A549 (cell line): ENCODE data around the gene SV2C. TPM values are rescaled to one million over a fixed set of nuclear protein-coding genes. Genes with fewer than 3 reads are reported as not detected.

Experiments
- ATAC-seq, 2 experiments: fragments of 200-7000 bp in 1 of 2; fragments of >200 bp in 1 of 2; cut with Nextera tagmentation in 1 of 2; cut with Tn5 transposase in 1 of 2; 3 replicates each; pipeline versions ENCODE4 v1.8.0 to v1.9.1; 2018 to 2020; ENCODE audit warnings: mild to moderate bottlenecking in 1 of 2, moderate library complexity in 1 of 2
- CTCF ChIA-PET: fragments of 300-600 bp; sonication (Branson Sonifier 250); formaldehyde crosslinking; extraction: SDS; loops from one replicate; lab custom pipeline; 2021; ENCODE audit warnings: antibody characterized with exemption, inconsistent platforms; lab: Yijun Ruan, JAX
- POLR2A ChIA-PET: fragments of 350-600 bp; formaldehyde crosslinking; extraction: SDS; loops from one replicate; lab custom pipeline; 2021; ENCODE audit warnings: antibody characterized with exemption, inconsistent platforms; lab: Yijun Ruan, JAX
- DNase-seq, 2 experiments: peaks; one replicate each; pipeline versions ENCODE4 v3.0.0 to v3.0.0-alpha.2; 2011 to 2016; ENCODE audit warnings: low read depth in 1 of 2, low spot score in 1 of 2
- FAIRE-seq: peaks from 2 replicates; lab custom pipeline; 2011; peaks lifted over from hg19 to GRCh38; lab: Jason Lieb, UNC
- H3K27ac ChIP-seq, 2 experiments: fragments of >200 bp; sonication (Bioruptor Twin); formaldehyde crosslinking; 3 replicates each; pipeline ENCODE4 v1.5.1; 2016 to 2017
- H3K4me1 ChIP-seq: fragments of >200 bp; sonication (Bioruptor Twin); formaldehyde crosslinking; 3 replicates; pipeline ENCODE4 v1.6.1; 2016
- H3K4me2 ChIP-seq: fragments of >200 bp; sonication (Bioruptor Twin); formaldehyde crosslinking; 3 replicates; pipeline ENCODE4 v1.6.1; 2016
- H3K4me3 ChIP-seq: fragments of >200 bp; sonication (Bioruptor Twin); formaldehyde crosslinking; 3 replicates; pipeline ENCODE4 v1.5.1; 2016
- H3K9me3 ChIP-seq: fragments of >200 bp; sonication (Bioruptor Twin); formaldehyde crosslinking; 3 replicates; pipeline ENCODE4 v1.6.1; 2016
- CBX2 ChIP-seq: fragments of 200-600 bp; sonication (generic); IDR thresholded peaks from 2 replicates; pipeline ENCODE4 v1.6.1; 2016; ENCODE audit warnings: low read depth, mild to moderate bottlenecking, borderline replicate concordance
- CEBPB ChIP-seq, 2 experiments: fragments of >200 bp in 1 of 2; sonication (Bioruptor Twin) in 1 of 2; formaldehyde crosslinking in 1 of 2; IDR thresholded peaks; 2 replicates each; pipeline ENCODE4 v1.6.1; 2012 to 2016
- CHD2 ChIP-seq: fragments of 150-350 bp; IDR thresholded peaks from 2 replicates; pipeline ENCODE4 v1.6.1; 2014; ENCODE audit warnings: low read length; ENCODE audit not compliant: partially characterized antibody
- CTCF ChIP-seq: fragments of >200 bp; sonication (Bioruptor Twin); formaldehyde crosslinking; IDR thresholded peaks from 3 replicates; pipeline ENCODE4 v1.5.1; 2016
- E2F6 ChIP-seq: IDR thresholded peaks from 2 replicates; pipeline ENCODE4 v1.6.1; 2012; ENCODE audit warnings: low read depth, borderline replicate concordance
- EHF ChIP-seq: fragments of 250-450 bp; sonication (Bioruptor Pico); IDR thresholded peaks from 2 replicates; pipeline ENCODE4 v1.5.0; 2020; ENCODE audit warnings: mild to moderate bottlenecking
- FOSB ChIP-seq: fragments of 250-450 bp; sonication (Bioruptor Pico); IDR thresholded peaks from 2 replicates; pipeline ENCODE4 v1.5.0; 2020; ENCODE audit warnings: mild to moderate bottlenecking, moderate library complexity
- FOXS1 ChIP-seq: fragments of 250-450 bp; sonication (Bioruptor Pico); IDR thresholded peaks from 2 replicates; pipeline ENCODE4 v1.5.0; 2020; ENCODE audit warnings: mild to moderate bottlenecking, moderate library complexity
- GATA3 ChIP-seq: IDR thresholded peaks from 2 replicates; pipeline ENCODE4 v1.6.1; 2012; ENCODE audit warnings: borderline replicate concordance
- HDAC2 ChIP-seq: fragments of 200-600 bp; sonication (generic); IDR thresholded peaks from 2 replicates; pipeline ENCODE4 v1.6.1; 2016
- HEYL ChIP-seq: fragments of 250-450 bp; sonication (Bioruptor Pico); IDR thresholded peaks from 2 replicates; pipeline ENCODE4 v1.8.0; 2021; ENCODE audit warnings: mild to moderate bottlenecking, moderate library complexity
- HOXB13 ChIP-seq: fragments of 250-450 bp; sonication (Bioruptor Pico); IDR thresholded peaks from 2 replicates; pipeline ENCODE4 v1.5.0; 2020; ENCODE audit warnings: low read depth, mild to moderate bottlenecking, moderate library complexity
- JUN ChIP-seq, 2 experiments: fragments of >200 bp; sonication (Bioruptor Twin); formaldehyde crosslinking; IDR thresholded peaks; 2 replicates in 1 of 2; 3 replicates in 1 of 2; pipeline ENCODE4 v1.6.1; 2016 to 2017
- JUNB ChIP-seq: fragments of >200 bp; sonication (Bioruptor Twin); formaldehyde crosslinking; IDR thresholded peaks from 2 replicates; pipeline ENCODE4 v1.6.1; 2016
- KDM1A ChIP-seq: fragments of 200-600 bp; sonication (generic); IDR thresholded peaks from 2 replicates; pipeline ENCODE4 v1.6.1; 2016; ENCODE audit warnings: low read depth, mild to moderate bottlenecking
- NR3C1 ChIP-seq: fragments of >200 bp; sonication (Bioruptor Twin); formaldehyde crosslinking; IDR thresholded peaks from 3 replicates; pipeline ENCODE4 v1.6.1; 2017
- POLR2A ChIP-seq: IDR thresholded peaks from 2 replicates; pipeline ENCODE4 v1.6.1; 2012; ENCODE audit warnings: mild to moderate bottlenecking, low read length
- RAD21 ChIP-seq, 2 experiments: fragments of >200 bp in 1 of 2; sonication (Bioruptor Twin) in 1 of 2; formaldehyde crosslinking in 1 of 2; IDR thresholded peaks in 1 of 2; conservative IDR thresholded peaks in 1 of 2; 2 replicates in 1 of 2; 3 replicates in 1 of 2; pipeline ENCODE4 v1.6.1; 2012 to 2018; ENCODE audit warnings: inconsistent platforms in 1 of 2
- RCOR1 ChIP-seq: fragments of 150-350 bp; IDR thresholded peaks from 2 replicates; pipeline ENCODE4 v1.6.1; 2014; ENCODE audit warnings: antibody characterized with exemption, low read length, low read depth
- SMC3 ChIP-seq: fragments of >200 bp; sonication (Bioruptor Twin); formaldehyde crosslinking; IDR thresholded peaks from 3 replicates; pipeline ENCODE4 v1.6.1; 2018; ENCODE audit warnings: inconsistent platforms
- TP53 ChIP-seq: fragments of 250-450 bp; sonication (Bioruptor Pico); IDR thresholded peaks from 2 replicates; pipeline ENCODE4 v1.5.0; 2021; ENCODE audit warnings: mild to moderate bottlenecking, moderate library complexity
- ZC3H11A ChIP-seq: fragments of 450-650 bp; IDR thresholded peaks from 2 replicates; pipeline ENCODE4 v1.6.1; 2014; ENCODE audit warnings: antibody characterized with exemption, mild to moderate bottlenecking
- ZFP36 ChIP-seq: fragments of 450-650 bp; IDR thresholded peaks from 2 replicates; pipeline ENCODE4 v1.6.1; 2014; ENCODE audit warnings: borderline replicate concordance; ENCODE audit not compliant: partially characterized antibody
- ZSCAN20 ChIP-seq: fragments of 250-450 bp; sonication (Bioruptor Pico); IDR thresholded peaks from 2 replicates; pipeline ENCODE4 v1.8.0; 2022; ENCODE audit warnings: mild to moderate bottlenecking, moderate library complexity
- WGBS: methylation state at CpG from one replicate; pipeline ENCODE4 v1.1.6; 2017; ENCODE audit errors: missing lambda C conversion rate; 5-methylcytosine and 5-hydroxymethylcytosine counted together
- polyA plus RNA-seq, 4 experiments: library from polyadenylated mRNA; depleted of rRNA in 3 of 4; stranded (reverse); fragments of >200 nt; fragmentation: RNase III in 1 of 4; extraction: RNeasy Plus Mini Kit Qiagen cat#74134 plus additional on column Dnase treatment in 1 of 4; gene quantifications; 2 replicates in 3 of 4; 3 replicates in 1 of 4; pipeline ENCODE4 v1.2.3, GENCODE V29; 2011 to 2017
- TF ChIP-seq, protein P1 (sequence below): fragments of 450-650 bp; IDR thresholded peaks from 2 replicates; pipeline ENCODE4 v1.6.1; 2014; ENCODE audit warnings: antibody characterized with exemption
- TF ChIP-seq, protein P2 (sequence below): fragments of >200 bp; sonication (Bioruptor Twin); formaldehyde crosslinking; IDR thresholded peaks from 3 replicates; pipeline ENCODE4 v1.6.1; 2016

Gene SV2C
- polyA plus RNA-seq, 2 of the 4 experiments (the other 2 are of a cell fraction) = not detected

GRCh38 chr5:76169146-76169905 is 86.1 kb downstream of the SV2C start:
- FAIRE-seq (no peak), DNase-seq (no peak), ATAC-seq (no peak)
- Histone ChIP-seq H3K4me2 (no peak overlapping the region), H3K27ac (no peak overlapping the region), H3K4me3 (no peak overlapping the region), H3K9me3 (no peaks in the 10 kb centered on the region), H3K4me1 (no peaks in the 10 kb centered on the region)
- TF ChIP-seq, protein P1, sequence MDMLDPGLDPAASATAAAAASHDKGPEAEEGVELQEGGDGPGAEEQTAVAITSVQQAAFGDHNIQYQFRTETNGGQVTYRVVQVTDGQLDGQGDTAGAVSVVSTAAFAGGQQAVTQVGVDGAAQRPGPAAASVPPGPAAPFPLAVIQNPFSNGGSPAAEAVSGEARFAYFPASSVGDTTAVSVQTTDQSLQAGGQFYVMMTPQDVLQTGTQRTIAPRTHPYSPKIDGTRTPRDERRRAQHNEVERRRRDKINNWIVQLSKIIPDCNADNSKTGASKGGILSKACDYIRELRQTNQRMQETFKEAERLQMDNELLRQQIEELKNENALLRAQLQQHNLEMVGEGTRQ = no peak
- no peak for TF ChIP-seq E2F6
- TF ChIP-seq HEYL (CRISPR knock-in tag) = no peak
- TF ChIP-seq CHD2 = no peak
- TF ChIP-seq FOSB (CRISPR knock-in tag) = no peak
- TF ChIP-seq ZC3H11A = no peak
- TF ChIP-seq JUN (IDR thresholded peaks at IDR 0.05) = no peak
- no peak for TF ChIP-seq JUNB
- no peak for TF ChIP-seq POLR2A
- no peak for TF ChIP-seq EHF
- no peak for TF ChIP-seq FOXS1 (CRISPR knock-in tag)
- no peak for TF ChIP-seq CBX2
- no peak for TF ChIP-seq KDM1A
- CTCF ChIA-PET = no interaction called here
- 21% methylated on average over 6 of the region's 6 CpGs for WGBS
- POLR2A ChIA-PET = no interaction called here

- 85% methylated on average over 23 of the region's 23 CpGs for WGBS
- ChIA-PET CTCF (interaction anchor here (0.7 to 3.0 kb wide), 16 partner anchors 8 to 439 kb away, joined by 3 to 27 read pairs (median 6); no protein-coding TSS in a partner anchor), POLR2A (no interaction called here)
- no peaks in the 10 kb centered on the region for H3K4me1 ChIP-seq
- no peak overlapping the region for H3K4me3 ChIP-seq
- no peak overlapping the region for H3K4me2 ChIP-seq
- FAIRE-seq (no peak), ATAC-seq (peak; percentile 50 to 77; a peak in 3 of 6 replicates), DNase-seq (no peak)
- TF ChIP-seq ZFP36 (no peak), CEBPB (IDR thresholded peaks at IDR 0.05) (no peak), HOXB13 (no peak), RCOR1 (no peak), HEYL (CRISPR knock-in tag) (no peak)
- H3K27ac ChIP-seq = no peak overlapping the region
- H3K9me3 ChIP-seq = no peaks in the 10 kb centered on the region
Observed at GRCh38 chr5:76174101-76174500, 90.9 kb downstream of the SV2C start.

GRCh38 chr5:76175051-76175666 is 92.0 kb downstream of the SV2C start:
- Histone ChIP-seq H3K9me3 (no peaks in the 10 kb centered on the region), H3K4me3 (no peak overlapping the region), H3K4me1 (no peaks in the 10 kb centered on the region), H3K4me2 (peak overlapping the region; percentile 34; the same call in 2 of the 3 replicates), H3K27ac (no peak overlapping the region)
- DNase-seq (peak; percentile 59 to 74), ATAC-seq (peak; percentile 83 to 95; a peak in 5 of 6 replicates), FAIRE-seq (no peak)
- CTCF ChIA-PET = interaction anchor here (0.5 to 3.0 kb wide), 39 partner anchors 9 to 1103 kb away, joined by 3 to 27 read pairs (median 4); no protein-coding TSS in a partner anchor
- WGBS = 2% methylated on average over 6 of the region's 6 CpGs
- POLR2A ChIA-PET = no interaction called here
- TF ChIP-seq CTCF (peak; percentile 77), ZSCAN20 (CRISPR knock-in tag) (no peak), GATA3 (no peak), HDAC2 (no peak), SMC3 (peak; percentile 58), RAD21 (conservative IDR thresholded peaks at IDR 0.05 in 1 of 2, IDR thresholded peaks at IDR 0.05 in 1 of 2) (peak; percentile 59 to 67; a peak in 4 of 5 replicates), JUN (IDR thresholded peaks at IDR 0.05) (no peak), NR3C1 (no peak), ZC3H11A (no peak), E2F6 (no peak), RCOR1 (no peak), TP53 (CRISPR knock-in tag) (no peak)
- TF ChIP-seq, protein P1 = no peak
- TF ChIP-seq, protein P2, sequence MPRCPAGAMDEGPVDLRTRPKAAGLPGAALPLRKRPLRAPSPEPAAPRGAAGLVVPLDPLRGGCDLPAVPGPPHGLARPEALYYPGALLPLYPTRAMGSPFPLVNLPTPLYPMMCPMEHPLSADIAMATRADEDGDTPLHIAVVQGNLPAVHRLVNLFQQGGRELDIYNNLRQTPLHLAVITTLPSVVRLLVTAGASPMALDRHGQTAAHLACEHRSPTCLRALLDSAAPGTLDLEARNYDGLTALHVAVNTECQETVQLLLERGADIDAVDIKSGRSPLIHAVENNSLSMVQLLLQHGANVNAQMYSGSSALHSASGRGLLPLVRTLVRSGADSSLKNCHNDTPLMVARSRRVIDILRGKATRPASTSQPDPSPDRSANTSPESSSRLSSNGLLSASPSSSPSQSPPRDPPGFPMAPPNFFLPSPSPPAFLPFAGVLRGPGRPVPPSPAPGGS = no peak
